BJ (cell line): Measurements from ENCODE around the gene ERCC8. TPM values are rescaled to one million over a fixed set of nuclear protein-coding genes. Genes with fewer than 3 reads are reported as not detected.

ENCODE experiments used
- CTCF ChIA-PET: fragments of 350-600 bp; formaldehyde crosslinking; extraction: SDS; loops from one replicate; lab custom pipeline; 2021; ENCODE audit warnings: antibody characterized with exemption, inconsistent platforms; lab: Yijun Ruan, JAX
- POLR2A ChIA-PET: fragments of 300-600 bp; sonication (Branson Sonifier 250); formaldehyde crosslinking; extraction: SDS; loops from one replicate; lab custom pipeline; 2021; ENCODE audit warnings: antibody characterized with exemption; lab: Charles Lee
- DNase-seq: peaks from one replicate; pipeline ENCODE4 v3.0.0-alpha.2; 2011; ENCODE audit warnings: low read depth
- H3K27me3 ChIP-seq: 2 replicates; pipeline ENCODE4 v1.6.0; 2011; ENCODE audit warnings: low read length; ENCODE audit not compliant: control insufficient read depth, insufficient read depth
- H3K36me3 ChIP-seq: 2 replicates; pipeline ENCODE4 v1.5.1; 2011; ENCODE audit warnings: low read length; ENCODE audit not compliant: control insufficient read depth, insufficient read depth
- H3K4me3 ChIP-seq: 2 replicates; pipeline ENCODE4 v1.5.1; 2011; ENCODE audit warnings: low read depth, mild to moderate bottlenecking, control low read depth, low read length
- polyA plus RNA-seq: library from polyadenylated mRNA; depleted of rRNA; stranded (reverse); fragments of >200 nt; gene quantifications from 2 replicates; pipeline ENCODE4 v1.2.3, GENCODE V29; 2011
- TF ChIP-seq, protein P1 (sequence below): IDR thresholded peaks from 2 replicates; pipeline ENCODE4 v1.5.1; 2011; ENCODE audit warnings: low read depth, mild to moderate bottlenecking, control low read depth, inconsistent platforms, low read length, moderate library complexity; ENCODE audit not compliant: insufficient read depth

ERCC8 gene
- polyA plus RNA-seq, 1 experiment: 10.1 TPM

DNA sequence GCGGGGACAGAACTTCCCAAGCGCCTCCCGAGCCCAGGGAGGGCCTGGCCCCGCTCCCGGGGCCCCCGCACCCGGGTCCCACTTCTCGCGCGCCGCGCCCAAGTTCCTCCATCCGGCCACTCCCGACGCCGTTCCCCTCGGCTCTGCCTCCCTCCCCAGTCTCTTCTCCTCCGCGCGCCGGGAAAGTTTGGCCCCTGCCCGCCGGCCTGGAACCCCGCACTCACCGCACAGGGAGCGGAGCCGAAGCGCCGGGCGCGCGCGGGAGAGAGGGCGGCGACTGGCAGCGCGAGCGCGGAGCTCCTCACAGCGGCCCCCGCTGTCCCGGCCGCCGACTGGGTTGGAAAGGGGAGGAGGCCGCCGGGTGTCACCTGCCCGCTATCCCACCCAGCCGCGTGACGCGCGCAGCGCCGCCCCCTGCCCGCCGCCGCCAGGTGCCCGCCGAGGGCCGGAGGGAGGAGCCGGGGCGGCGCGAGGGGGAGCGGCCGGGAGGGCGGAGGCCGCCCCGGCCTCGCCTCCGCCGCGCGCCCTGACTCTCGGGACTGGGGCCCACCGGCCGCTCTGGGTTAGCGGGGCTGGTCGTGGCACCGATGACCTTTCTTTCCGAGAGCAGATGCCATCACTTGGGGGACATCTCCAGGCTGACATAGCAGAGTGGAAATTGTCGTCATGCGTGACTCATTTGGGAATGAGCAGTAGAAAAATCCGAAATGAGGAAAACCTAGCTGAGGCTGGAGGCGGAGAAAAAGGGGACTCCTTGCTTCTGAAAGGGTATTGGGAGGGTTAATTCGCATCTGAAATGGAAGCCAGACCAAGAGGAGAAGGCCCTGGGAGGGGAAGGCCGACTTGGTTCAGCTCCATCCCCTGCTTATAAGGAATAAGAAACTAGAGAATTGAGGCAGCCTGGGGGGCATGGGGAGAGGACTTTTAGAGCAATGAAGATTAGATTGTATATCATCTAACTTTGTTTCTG is 100.6 kb downstream of the ERCC8 start, which contains the start of gene ELOVL7:
Gene ELOVL7, minus strand, starts transcription at position 334 of the 970 bp plus-strand sequence. CDS start 56,872 bp downstream, outside the sequence.
- DNase-seq: no peak
- TF ChIP-seq, protein P1, sequence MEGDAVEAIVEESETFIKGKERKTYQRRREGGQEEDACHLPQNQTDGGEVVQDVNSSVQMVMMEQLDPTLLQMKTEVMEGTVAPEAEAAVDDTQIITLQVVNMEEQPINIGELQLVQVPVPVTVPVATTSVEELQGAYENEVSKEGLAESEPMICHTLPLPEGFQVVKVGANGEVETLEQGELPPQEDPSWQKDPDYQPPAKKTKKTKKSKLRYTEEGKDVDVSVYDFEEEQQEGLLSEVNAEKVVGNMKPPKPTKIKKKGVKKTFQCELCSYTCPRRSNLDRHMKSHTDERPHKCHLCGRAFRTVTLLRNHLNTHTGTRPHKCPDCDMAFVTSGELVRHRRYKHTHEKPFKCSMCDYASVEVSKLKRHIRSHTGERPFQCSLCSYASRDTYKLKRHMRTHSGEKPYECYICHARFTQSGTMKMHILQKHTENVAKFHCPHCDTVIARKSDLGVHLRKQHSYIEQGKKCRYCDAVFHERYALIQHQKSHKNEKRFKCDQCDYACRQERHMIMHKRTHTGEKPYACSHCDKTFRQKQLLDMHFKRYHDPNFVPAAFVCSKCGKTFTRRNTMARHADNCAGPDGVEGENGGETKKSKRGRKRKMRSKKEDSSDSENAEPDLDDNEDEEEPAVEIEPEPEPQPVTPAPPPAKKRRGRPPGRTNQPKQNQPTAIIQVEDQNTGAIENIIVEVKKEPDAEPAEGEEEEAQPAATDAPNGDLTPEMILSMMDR: peak; percentile 31
- ChIA-PET CTCF (interaction anchor here (0.5 to 1.2 kb wide), 4 partner anchors 9 to 1352 kb away, joined by 3 to 4 read pairs (median 3); no protein-coding TSS in a partner anchor), POLR2A (no interaction called here)
- Histone ChIP-seq H3K27me3 (peaks cover 19% of the 10 kb centered on the region), H3K36me3 (no peaks in the 10 kb centered on the region), H3K4me3 (peak within 1 kb of the TSS; percentile 51)

DNA sequence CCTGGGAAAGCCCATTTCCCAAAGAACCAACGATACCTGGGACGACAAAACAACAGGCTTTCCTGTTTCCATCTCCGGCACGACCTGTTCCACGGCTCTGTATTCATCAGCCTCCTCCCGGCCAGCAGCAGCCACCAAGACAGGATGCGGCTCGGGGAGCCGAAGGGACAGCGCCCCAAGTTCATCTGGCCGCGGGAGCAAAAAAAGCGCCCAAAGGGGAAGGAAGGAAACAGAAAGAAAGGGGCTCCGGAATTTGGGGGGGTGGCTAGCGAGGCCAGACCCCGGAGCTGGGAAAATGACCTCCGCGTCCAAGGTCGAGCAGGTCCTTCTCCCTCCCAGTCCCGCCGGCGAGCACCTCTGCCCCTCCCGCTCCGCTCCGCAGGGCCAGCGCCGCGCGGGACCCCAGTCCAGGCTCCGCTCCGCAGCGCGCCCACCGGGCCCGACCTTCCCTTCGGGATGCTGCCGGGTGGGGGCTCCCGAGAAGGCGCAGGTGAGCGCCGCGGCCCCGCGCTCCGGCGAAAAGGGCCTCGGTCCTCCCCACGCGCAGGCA is 101.4 kb downstream of the ERCC8 start:
- no peak for DNase-seq
- TF ChIP-seq, protein P1: no peak
- ChIA-PET CTCF (no interaction called here), POLR2A (interaction anchor here (0.6 kb wide), 1 partner anchor 14 kb away, joined by 4 read pairs; no protein-coding TSS in a partner anchor)
- Histone ChIP-seq H3K27me3 (peaks cover 19% of the 10 kb centered on the region), H3K4me3 (peak overlapping the region; percentile 51), H3K36me3 (no peaks in the 10 kb centered on the region)

- TF ChIP-seq, protein P1: no peak
- DNase-seq: no peak
- Histone ChIP-seq H3K27me3 (peaks cover 19% of the 10 kb centered on the region), H3K36me3 (no peaks in the 10 kb centered on the region), H3K4me3 (peak overlapping the region; percentile 51; the same call in 1 of the 2 replicates)
- ChIA-PET CTCF (no interaction called here), POLR2A (interaction anchor here (0.6 kb wide), 1 partner anchor 14 kb away, joined by 4 read pairs; no protein-coding TSS in a partner anchor)
Observed at GRCh38 chr5:60842871-60843385, 101.9 kb downstream of the ERCC8 start.

- POLR2A ChIA-PET: no interaction called here
- Histone ChIP-seq H3K36me3 (no peaks in the 10 kb centered on the region), H3K4me3 (no peak overlapping the region), H3K27me3 (peaks cover 18% of the 10 kb centered on the region)
- TF ChIP-seq, protein P1: no peak
- no peak for DNase-seq
- CTCF ChIA-PET: no interaction called here
Observed at GRCh38 chr5:60841361-60841760, 103.5 kb downstream of the ERCC8 start.

DNA sequence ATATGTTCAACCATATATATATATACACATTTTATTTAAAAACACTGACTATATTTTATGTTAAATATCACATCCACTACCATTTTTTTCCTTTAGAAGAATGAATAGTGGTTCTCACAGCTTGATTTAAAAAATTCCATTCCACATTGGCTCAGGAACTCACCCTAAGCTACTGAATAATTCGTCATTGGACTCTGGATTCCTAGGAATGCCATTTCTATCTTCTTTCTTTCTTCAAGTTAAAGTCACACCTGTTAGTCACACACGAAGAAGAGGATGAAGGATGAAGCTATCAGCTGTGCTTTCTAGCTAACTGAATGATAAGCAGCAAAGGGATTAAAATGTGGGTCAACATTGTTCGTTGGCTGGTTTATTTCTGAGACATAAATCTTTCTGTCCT is 108.7 kb downstream of the ERCC8 start:
- ChIA-PET CTCF (no interaction called here), POLR2A (no interaction called here)
- TF ChIP-seq, protein P1: no peak
- Histone ChIP-seq H3K36me3 (no peaks in the 10 kb centered on the region), H3K4me3 (no peak overlapping the region), H3K27me3 (no peaks in the 10 kb centered on the region; the same call in 1 of the 2 replicates)
- no peak for DNase-seq
